ENCODE data around the gene SART1. TPM values are rescaled to one million over a fixed set of nuclear protein-coding genes. Genes with fewer than 3 reads are reported as not detected.
"Not testable (repeated sequence)": the region's sequence is repeated elsewhere in the genome, so short reads cannot be mapped to it uniquely, and the experiment has no call there.

The SART1 gene
- total RNA-seq, 1 donor: 22.4 TPM

- DNase-seq (ENCODE audit: insufficient read length, low spot score, missing footprints): peak; percentile 48
- Histone ChIP-seq H3K4me2 (ENCODE audit: insufficient read depth, low read length) (no peak overlapping the region), H3K27me3 (ENCODE audit: insufficient read depth, low read length) (no peaks in the 10 kb centered on the region), H3K4me1 (ENCODE audit: insufficient read depth, low read length) (peaks cover 3% of the 10 kb centered on the region), H3K27ac (ENCODE audit: low read depth, low read length) (no peak overlapping the region), H3K36me3 (ENCODE audit: insufficient read depth, low read length) (no peaks in the 10 kb centered on the region), H3K4me3 (ENCODE audit: insufficient read depth, low read length) (no peak overlapping the region), H3K9me3 (ENCODE audit: low read depth, low read length) (no peaks in the 10 kb centered on the region), H3K79me2 (ENCODE audit: insufficient read depth, low read length) (no peaks in the 10 kb centered on the region), H2AFZ (ENCODE audit: low read length) (no peak overlapping the region), H4K20me1 (ENCODE audit: insufficient read depth, low read length) (no peaks in the 10 kb centered on the region)
- no peak for TF ChIP-seq CTCF (IDR thresholded peaks at IDR 0.05; ENCODE audit: extremely low read depth, low read depth, low read length)
Observed at GRCh38 chr11:65947603-65948125, 13.9 kb upstream of the SART1 start.

GRCh38 chr11:65950711-65951110, 10.8 kb upstream of the SART1 start:
- H3K4me2 ChIP-seq (ENCODE audit: insufficient read depth, low read length); DNase-seq (ENCODE audit: insufficient read length, low spot score, missing footprints); H3K27me3 ChIP-seq (ENCODE audit: insufficient read depth, low read length); H3K4me3 ChIP-seq (ENCODE audit: insufficient read depth, low read length); H3K27ac ChIP-seq (ENCODE audit: low read depth, low read length); H3K9me3 ChIP-seq (ENCODE audit: low read depth, low read length); H2AFZ ChIP-seq (ENCODE audit: low read length); H3K36me3 ChIP-seq (ENCODE audit: insufficient read depth, low read length); H3K79me2 ChIP-seq (ENCODE audit: insufficient read depth, low read length); H4K20me1 ChIP-seq (ENCODE audit: insufficient read depth, low read length); H3K4me1 ChIP-seq (ENCODE audit: insufficient read depth, low read length): not testable (repeated sequence)

GRCh38 chr11:65951641-65952040, 9.9 kb upstream of the SART1 start:
- DNase-seq (ENCODE audit: insufficient read length, low spot score, missing footprints): not testable (repeated sequence)

GRCh38 chr11:65952052-65952521, 9.4 kb upstream of the SART1 start:
- Histone ChIP-seq H3K27me3 (ENCODE audit: insufficient read depth, low read length) (no peaks in the 10 kb centered on the region), H3K27ac (ENCODE audit: low read depth, low read length) (no peak overlapping the region), H3K4me2 (ENCODE audit: insufficient read depth, low read length) (no peak overlapping the region), H3K4me3 (ENCODE audit: insufficient read depth, low read length) (no peak overlapping the region), H3K9me3 (ENCODE audit: low read depth, low read length) (no peaks in the 10 kb centered on the region), H3K4me1 (ENCODE audit: insufficient read depth, low read length) (no peaks in the 10 kb centered on the region), H4K20me1 (ENCODE audit: insufficient read depth, low read length) (no peaks in the 10 kb centered on the region), H3K79me2 (ENCODE audit: insufficient read depth, low read length) (no peaks in the 10 kb centered on the region), H2AFZ (ENCODE audit: low read length) (no peak overlapping the region), H3K36me3 (ENCODE audit: insufficient read depth, low read length) (no peaks in the 10 kb centered on the region)
- no peak for DNase-seq (ENCODE audit: insufficient read length, low spot score, missing footprints)
- TF ChIP-seq CTCF (IDR thresholded peaks at IDR 0.05; ENCODE audit: extremely low read depth, low read depth, low read length): no peak

More at GRCh38 chr11:65951641-65952040, 9.9 kb upstream of the SART1 start:
- H2AFZ ChIP-seq (ENCODE audit: low read length); H4K20me1 ChIP-seq (ENCODE audit: insufficient read depth, low read length); H3K4me1 ChIP-seq (ENCODE audit: insufficient read depth, low read length); H3K9me3 ChIP-seq (ENCODE audit: low read depth, low read length); H3K27me3 ChIP-seq (ENCODE audit: insufficient read depth, low read length); H3K79me2 ChIP-seq (ENCODE audit: insufficient read depth, low read length); H3K4me2 ChIP-seq (ENCODE audit: insufficient read depth, low read length); H3K27ac ChIP-seq (ENCODE audit: low read depth, low read length); H3K36me3 ChIP-seq (ENCODE audit: insufficient read depth, low read length); H3K4me3 ChIP-seq (ENCODE audit: insufficient read depth, low read length): not testable (repeated sequence)

GRCh38 chr11:65953471-65953870, 8.1 kb upstream of the SART1 start:
- Histone ChIP-seq H3K9me3 (ENCODE audit: low read depth, low read length) (no peaks in the 10 kb centered on the region), H3K4me1 (ENCODE audit: insufficient read depth, low read length) (no peaks in the 10 kb centered on the region), H3K79me2 (ENCODE audit: insufficient read depth, low read length) (no peaks in the 10 kb centered on the region), H4K20me1 (ENCODE audit: insufficient read depth, low read length) (no peaks in the 10 kb centered on the region), H3K27ac (ENCODE audit: low read depth, low read length) (no peak overlapping the region), H3K27me3 (ENCODE audit: insufficient read depth, low read length) (no peaks in the 10 kb centered on the region), H3K4me3 (ENCODE audit: insufficient read depth, low read length) (no peak overlapping the region), H2AFZ (ENCODE audit: low read length) (no peak overlapping the region), H3K36me3 (ENCODE audit: insufficient read depth, low read length) (no peaks in the 10 kb centered on the region), H3K4me2 (ENCODE audit: insufficient read depth, low read length) (no peak overlapping the region)
- no peak for TF ChIP-seq CTCF (IDR thresholded peaks at IDR 0.05; ENCODE audit: extremely low read depth, low read depth, low read length)
- DNase-seq (ENCODE audit: insufficient read length, low spot score, missing footprints): peak; percentile 29
